NCI-H524 (cell line): ENCODE results near the gene NPHP1.
A peak's percentile ranks its signal among the peaks of the same experiment; 100 is the strongest.
"Not testable (repeated sequence)": the region's sequence is repeated elsewhere in the genome, so short reads cannot be mapped to it uniquely, and the experiment has no call there.

Experiments used
- DNase-seq, 2 experiments: peaks; one replicate each; lab custom pipeline; 2025; lab: John Stamatoyannopoulos, UW

The NPHP1 gene

DNA sequence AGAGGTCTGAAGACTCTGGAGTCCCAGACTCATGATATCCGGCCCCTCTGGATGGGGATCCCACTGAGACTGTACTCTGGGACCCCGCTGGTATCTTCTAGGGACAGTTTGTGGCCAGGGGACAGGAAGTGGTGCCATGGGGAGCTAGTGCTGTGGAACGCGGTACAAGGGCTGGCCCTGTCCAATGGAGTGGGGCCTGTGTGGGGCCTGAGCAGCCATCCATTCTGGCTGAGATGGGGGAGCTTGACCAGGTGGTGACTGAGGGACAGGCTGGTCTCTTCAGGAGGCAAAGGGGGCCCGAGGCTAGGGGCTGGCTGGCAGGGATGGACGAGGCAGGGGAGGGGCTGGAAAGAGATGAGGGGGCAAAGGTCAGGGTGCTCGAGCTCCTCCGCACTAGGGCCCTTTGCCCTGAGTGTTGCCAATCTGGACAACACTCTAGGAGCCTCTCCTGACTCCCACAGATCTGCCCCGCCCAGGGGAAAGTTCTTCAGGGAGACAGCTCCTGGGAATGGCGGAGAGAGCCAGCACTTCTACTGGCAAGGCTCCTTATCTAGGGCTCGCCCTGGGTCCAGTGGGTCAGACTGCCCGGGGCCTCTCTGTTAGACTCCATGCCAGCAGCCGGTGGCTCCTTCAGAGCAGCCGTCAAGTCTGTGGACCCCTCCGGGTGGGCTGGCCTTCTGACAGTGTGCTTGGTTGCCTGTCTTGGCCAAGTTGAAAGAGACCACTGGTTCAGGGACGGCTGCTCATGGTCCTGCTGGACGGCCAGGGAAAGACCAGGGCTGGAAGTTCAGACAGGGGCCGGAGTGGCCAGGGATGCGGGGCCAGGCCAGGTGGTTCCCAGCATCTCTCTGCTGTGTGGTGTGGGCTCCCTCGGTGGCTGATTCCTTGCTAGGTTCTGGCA, 101.5 kb downstream of the NPHP1 start:
- no peak for DNase-seq

DNA sequence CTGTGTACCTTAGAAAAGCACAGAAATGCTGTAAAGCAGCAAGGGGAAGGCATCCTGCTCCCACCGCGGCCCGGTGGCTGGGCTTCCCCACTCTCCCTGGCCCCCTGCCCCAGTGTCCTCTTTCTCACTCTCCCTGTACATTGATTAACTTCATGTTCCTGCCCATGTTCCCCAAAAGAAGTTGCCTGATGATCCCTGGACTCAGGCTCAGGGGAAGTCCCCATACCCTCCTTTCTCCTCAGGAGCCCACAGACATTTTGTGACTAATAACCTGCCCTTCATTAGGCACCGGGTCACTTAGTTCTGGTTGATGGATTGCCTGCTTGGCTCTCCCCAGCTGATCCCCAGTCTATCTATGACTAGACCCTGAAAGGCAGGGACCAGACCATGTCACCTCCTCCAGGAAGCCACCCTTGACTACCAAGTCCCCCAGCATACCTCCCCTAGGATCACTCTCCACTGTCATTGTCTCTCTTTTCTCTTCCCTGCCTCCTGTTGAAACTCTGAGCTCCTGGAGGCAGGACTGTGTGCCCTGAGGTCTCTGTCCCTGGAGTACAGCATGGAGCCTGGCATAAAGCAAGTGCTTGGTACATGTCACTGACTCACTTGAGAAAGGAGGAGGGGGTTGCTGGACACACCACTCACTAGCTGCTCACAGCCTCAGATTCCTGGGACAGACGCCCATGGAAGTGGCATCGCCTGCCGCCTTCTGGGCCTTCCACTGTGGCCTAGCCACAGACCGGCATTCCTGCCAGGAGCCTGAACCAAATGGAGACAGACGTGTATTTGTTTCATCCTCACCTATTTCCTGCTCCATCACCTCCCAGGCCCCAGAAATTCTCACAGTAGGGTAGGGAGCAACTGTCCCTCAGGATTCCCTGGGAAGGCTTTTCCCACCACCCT, 102.7 kb downstream of the NPHP1 start:
- DNase-seq = no peak

DNA sequence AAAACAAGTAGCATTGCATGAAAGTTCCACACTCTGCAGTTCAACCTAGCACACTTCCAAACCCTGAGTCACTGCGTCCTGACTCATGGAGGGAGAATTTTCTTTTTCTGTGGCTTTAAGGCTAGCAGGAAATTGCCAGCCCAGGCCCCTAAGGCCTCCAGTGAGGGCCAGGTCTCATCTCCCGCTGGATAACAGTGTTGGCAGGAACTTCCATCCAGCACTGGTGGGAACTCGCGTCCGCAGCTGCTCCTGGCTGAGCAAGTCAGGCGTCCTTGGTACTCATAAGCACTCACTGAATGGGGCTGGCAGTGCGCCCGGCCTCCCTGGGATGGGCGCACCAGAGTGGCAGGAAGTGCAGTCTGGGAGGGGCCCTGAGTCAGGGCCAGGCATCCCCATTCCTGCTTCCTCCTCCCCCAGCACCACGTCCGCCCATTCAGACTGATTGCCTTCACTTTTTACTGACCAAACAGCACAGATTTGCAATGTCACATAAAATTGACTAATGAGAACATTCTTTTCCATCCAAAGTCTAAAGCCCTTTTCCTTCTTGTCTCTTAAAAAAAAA, 103.5 kb downstream of the NPHP1 start:
- peak in 1 of 2 experiments; percentile 44 for DNase-seq

DNA sequence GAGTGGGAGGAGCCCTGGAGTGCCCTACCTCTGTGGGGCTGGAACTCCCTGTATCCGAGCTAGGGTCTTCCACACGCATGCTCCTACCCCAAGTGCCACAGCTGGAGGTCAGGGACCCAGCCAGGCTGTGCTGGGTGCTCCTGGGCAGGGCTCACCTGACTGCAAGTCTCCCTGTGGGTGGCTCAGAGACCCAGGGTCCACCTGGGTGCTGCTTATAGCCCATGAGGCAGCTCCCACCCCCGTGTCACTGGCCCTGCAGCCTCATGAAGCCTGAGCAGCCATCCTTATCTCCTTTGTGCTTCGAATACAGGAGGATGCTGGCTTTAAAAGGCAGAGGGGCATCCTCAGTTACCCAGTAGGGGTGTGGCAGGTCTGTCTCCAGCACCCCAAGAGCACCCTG, 103.9 kb downstream of the NPHP1 start:
- not testable (repeated sequence) for DNase-seq

DNA sequence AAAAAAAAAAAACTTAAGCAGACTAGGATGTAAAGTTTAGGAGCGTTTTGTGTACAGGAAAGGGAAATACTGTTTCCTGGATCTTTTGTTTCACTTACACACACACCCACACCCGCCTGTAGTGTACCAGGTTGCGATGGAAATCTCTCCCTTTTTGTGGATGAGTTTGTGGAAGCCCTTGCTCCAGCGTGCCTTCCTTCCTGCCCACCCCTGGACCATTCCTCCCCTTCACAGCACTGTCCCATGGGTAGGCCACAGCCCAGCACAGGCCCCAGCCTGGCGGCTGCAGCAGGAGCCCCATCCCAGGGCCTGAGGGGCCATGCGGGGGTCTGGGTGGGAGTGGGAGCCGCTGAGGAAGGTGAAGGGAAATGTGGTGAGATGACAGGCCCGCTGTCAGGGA, 104.3 kb downstream of the NPHP1 start:
- no peak for DNase-seq

DNA sequence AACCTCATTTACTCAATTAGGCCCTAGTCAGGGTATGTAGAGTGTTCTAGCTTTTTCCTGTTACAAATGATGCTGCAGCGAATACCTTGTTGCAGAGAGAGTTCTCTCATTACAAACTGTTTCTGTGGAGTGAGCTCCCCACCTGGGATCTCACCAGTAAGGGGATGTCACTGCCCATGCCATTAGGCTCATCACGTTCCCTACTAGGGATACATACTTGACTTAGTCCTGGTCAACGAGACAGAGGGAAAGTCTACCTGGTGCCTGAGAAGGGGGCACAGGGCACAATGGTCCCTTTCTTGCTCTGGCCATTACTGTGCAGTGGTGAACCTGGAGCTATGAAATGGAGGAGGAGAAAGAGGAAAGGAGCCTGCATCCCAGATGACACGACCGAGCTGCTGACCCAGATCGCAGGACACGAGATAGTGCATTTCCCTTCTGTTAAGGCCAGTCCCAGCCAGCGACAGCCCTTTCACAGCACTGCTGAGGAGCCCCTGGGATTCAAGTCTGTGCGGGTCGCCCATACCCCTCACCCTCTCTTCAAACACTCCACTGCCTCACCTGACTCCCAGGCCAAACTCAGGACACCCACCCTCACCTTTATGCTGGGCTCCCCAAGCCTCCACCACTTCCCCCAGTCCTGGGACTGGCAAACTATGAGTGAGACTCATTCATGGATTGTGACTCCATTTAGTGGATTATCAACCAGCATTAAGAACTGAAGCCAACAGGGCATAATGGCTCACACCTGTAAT, 105.2 kb downstream of the NPHP1 start:
- no peak for DNase-seq

DNA sequence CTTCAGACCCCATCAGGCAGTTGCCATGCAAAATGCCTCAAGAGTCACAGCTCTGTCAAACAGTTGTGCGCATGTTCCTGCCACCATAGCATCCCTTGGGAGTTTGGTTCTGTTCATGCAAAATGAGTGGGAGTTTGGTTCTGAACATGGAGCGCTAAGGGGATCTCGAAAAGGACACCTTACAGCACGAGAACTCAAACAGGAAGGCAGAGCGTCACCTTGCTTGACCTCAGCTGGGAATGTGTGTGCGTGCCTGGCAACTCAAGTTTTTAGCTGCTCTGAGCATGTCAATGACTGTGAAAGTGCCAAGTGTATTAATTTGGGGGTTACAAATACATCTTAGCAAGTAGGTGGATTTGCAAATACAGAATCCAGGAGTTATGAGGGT, 105.8 kb downstream of the NPHP1 start:
- no peak for DNase-seq

DNA sequence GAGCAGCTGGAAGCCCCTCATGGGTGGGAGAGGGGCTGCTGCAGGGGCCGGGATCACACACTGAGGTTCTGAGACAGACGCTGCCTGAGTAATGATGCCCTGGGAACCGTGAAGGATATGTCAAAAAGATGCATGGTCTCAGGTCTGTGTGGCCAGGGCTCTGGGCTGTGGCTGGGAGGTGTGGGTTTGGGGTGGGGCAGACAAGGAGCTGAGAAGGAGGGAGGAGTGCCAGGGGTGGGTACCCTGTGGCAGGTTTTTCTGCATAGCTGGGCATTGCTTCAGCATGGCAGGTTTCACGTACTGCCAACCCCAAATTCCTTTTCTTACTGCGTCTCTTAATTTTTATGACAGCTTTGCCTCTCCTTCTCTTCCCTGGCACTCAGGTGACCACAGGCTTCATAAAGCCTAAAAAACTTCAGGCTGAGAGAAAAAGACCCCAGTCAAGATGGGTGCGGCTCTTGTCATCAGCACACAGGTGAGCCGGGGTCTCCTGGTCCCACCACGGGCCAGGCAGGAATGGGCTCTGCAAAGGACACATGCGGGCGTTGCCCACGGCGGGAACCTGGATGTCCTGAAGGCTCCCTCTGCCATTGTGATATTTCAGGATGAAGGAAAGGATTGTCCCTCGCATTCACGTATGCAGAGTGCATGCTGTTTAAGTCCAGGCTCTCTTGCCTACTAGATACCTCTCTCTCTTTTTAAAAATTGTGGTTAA, 107.2 kb downstream of the NPHP1 start:
- DNase-seq = no peak

DNA sequence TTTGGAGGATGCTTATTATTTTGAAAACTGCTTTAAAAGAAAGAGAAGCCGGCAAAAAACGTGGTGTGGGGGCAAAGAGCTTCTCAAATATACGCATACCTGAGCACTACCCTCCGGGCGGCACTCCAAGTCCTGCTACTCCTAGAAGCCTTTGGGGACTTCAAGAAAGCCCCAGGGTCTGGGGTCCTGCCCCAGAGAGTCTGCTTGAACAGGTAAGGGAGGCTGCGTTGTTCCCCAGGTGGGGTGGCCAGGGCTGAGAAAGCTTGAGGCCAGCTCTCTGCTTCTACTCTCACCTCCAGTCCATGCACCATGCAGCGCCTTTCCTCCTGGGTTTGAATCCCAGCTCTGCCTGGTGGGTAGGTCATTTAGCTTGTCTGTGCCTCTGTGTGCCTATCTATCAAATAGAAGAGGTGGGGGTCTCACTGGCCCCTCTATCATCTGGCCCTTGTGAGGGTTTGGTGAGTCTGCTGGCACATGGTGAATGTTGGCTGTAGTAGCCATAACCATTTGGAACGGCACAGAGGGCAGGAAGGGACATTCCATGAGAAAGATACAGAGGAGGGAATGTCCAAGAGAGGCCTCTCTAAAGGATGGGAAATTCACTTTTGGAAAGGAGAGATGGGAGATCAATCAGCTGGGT, 108.7 kb downstream of the NPHP1 start:
- DNase-seq = no peak

DNA sequence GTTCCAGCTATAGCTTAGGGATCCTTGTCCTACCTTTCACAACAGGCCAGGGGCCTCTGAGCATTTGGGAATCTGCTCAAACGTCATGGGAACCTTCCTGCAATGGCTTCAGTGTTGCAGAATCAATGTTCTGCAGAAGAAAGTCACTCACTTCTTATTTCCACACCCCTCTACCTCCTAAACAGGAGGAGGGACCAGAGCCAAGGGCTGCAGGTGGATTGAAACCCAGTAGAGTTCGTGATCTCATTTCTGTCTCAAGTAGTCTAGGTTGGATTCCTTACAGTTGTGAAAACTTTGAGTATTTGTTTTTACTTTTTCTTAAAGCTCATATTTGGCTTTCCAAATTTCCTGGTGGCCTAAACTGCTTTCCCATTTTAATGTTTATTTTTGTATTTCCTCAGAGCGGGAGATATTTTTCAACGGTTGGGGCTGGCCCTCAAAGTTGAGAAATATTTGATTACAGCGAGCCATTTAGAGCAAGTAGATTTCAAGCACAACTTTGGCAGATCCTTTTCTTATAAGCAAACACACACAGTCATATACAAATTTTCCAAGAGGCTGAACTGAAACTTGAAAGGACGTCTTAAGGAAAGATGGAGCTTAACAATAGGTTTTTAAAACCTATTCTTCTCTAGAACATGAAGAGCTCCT, 109.8 kb downstream of the NPHP1 start:
- not testable (repeated sequence) for DNase-seq

DNA sequence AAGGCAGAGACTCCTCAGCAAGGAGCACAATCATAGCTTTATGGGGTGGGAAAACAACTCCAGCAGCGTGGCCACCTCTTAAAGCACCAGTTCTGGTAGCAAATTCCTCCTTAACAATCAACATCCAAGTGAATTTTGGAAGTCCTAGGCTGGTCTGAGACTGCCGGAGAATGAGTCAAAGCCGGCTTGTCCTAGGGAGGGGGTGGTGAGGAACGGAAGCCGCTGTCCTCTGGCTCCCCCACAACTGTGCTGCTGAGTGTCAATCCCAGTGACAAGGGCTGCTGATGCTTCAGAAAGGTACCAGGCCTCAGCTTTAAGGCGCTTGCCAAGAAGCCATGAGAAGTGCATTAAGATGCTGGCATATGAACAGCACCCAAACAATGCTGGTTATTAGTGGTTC, 110.9 kb downstream of the NPHP1 start:
- not testable (repeated sequence) for DNase-seq

DNA sequence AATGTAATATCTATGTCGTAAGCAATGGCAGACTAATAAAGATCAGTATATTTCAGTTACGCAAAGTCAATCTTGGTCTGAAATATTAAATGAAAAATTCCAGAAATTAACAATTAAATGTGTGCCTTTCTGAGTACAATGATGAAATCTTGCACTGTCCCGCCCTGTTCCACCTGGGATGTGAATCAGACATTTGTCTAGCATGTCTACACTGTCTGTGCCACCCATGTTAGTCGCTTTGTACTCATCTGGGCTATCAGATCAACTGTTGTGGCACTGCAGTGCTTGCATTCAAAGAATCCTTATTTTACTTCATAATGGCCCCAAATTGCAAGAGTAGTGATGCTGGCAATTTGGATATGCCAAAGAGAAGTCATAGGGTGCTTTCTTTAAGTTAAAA, 114.6 kb downstream of the NPHP1 start:
- not testable (repeated sequence) for DNase-seq

DNA sequence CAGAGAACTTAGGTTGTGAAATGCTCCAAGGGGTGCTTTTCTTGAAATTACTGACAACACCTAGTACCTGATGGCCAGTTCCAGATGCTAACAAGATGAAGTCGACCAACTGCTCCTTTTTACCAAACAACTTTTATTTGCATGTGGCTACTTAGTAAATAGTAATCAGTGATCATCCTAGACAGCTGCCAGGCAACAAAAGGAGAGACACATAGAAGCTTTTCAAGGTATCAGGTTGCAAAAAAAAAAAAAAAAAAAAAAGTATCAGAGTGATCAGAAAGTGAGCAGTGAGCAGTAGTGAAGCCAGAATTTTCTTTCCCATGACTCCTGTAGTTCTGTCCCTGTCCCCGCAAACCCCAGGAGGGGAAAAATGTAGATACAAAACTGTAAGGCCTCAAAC, 121.1 kb downstream of the NPHP1 start:
- DNase-seq = not testable (repeated sequence)

DNA sequence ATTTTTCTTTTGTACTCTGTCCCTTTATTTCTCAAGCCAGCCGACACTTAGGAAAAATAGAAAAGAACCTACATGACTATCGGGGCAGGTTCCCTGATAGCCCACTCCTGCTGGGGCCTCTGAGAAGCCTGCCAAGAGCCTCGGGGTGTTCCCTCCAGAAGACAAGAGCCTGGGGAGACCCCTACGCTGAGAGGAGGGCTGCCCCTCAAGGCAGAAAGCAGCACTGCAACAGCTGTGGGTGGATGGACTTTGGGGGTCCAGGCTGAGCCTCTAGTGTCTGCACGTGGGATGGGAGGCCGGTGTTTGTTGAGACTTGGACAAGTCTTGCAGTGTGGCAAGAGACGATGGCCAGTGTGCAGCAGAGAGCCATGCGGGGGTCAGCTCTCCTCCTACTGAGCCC, 121.7 kb downstream of the NPHP1 start:
- not testable (repeated sequence) for DNase-seq

DNA sequence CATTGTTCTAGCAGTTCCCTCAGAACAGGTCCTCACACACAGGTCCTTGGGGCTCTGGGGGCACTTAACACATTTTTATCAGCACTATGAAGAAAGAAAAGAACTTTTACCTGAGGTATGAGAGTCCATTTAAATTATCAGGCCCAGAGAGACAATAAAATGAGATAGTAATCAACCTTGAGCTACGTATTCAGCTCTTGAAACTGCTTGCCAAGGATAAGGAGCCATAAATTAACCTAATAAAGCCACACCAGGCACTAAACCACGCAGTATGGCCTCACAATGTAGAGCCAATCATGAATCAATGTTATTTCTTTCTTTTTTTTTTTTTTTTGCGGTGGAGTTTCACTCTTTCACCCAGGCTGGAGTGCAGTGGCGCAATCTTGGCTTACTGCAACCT, 126.7 kb downstream of the NPHP1 start:
- not testable (repeated sequence) for DNase-seq

DNA sequence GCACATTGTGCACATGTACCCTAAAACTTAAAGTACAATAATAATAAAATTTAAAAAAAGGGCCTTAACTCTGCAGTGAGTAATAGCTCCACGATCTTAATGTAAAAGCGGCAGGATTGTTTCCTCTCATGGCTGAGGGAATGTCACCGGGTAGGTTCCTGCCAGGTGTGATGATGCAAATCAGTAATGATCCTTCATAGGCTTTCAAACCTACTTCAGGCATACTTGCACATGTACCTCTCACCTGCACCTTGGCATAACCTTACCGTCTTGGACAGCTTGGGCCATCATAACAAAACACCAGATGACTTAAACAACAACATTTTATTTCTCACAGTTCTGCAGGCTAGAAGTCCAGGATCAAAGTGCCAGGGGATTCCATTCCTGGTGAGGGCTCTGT, 128.9 kb downstream of the NPHP1 start:
- DNase-seq = not testable (repeated sequence)
